H1 (cell line): ENCODE data around the gene GEMIN7. TPM values are rescaled to one million over a fixed set of nuclear protein-coding genes. Genes with fewer than 3 reads are reported as not detected.

Experiments
- CTCF ChIA-PET: fragments of 300-600 bp; sonication (Branson Sonifier 250); formaldehyde crosslinking; loops from one replicate; lab custom pipeline; 2021; ENCODE audit not compliant: partially characterized antibody; lab: Charles Lee
- POLR2A ChIA-PET: fragments of 300-600 bp; sonication (Branson Sonifier 250); formaldehyde crosslinking; loops from one replicate; lab custom pipeline; 2021; ENCODE audit warnings: inconsistent platforms; ENCODE audit not compliant: partially characterized antibody; lab: Charles Lee
- DNase-seq, 2 experiments: peaks; one replicate each; pipeline versions ENCODE4 v3.0.0 to v3.0.0-alpha.2; 2010 to 2022; ENCODE audit warnings: low spot score in 2 of 2, low read depth in 1 of 2, mixed read lengths in 1 of 2
- FAIRE-seq: peaks from 2 replicates; lab custom pipeline; 2011; peaks lifted over from hg19 to GRCh38; lab: Jason Lieb, UNC
- H2AFZ ChIP-seq: 2 replicates; pipeline ENCODE4 v1.8.1; 2012; ENCODE audit warnings: low read length, inconsistent platforms
- H2AK5ac ChIP-seq: 2 replicates; pipeline ENCODE4 v1.6.1; 2013; ENCODE audit warnings: low read depth, low read length
- H2BK120ac ChIP-seq: replicated peaks from 2 replicates; pipeline ENCODE3; 2013; ENCODE audit warnings: low read depth, low read length, inconsistent platforms
- H2BK12ac ChIP-seq: 2 replicates; pipeline ENCODE4 v1.6.1; 2013; ENCODE audit warnings: low read depth, low read length
- H2BK15ac ChIP-seq: 2 replicates; pipeline ENCODE4 v1.6.1; 2013; ENCODE audit warnings: low read length
- H2BK20ac ChIP-seq: 2 replicates; pipeline ENCODE4 v1.6.1; 2013; ENCODE audit warnings: low read length
- H2BK5ac ChIP-seq: 2 replicates; pipeline ENCODE4 v1.6.1; 2013; ENCODE audit warnings: low read depth, low read length
- H3K14ac ChIP-seq: 2 replicates; pipeline ENCODE4 v1.6.1; 2013; ENCODE audit warnings: inconsistent platforms; ENCODE audit not compliant: insufficient read length
- H3K18ac ChIP-seq: 2 replicates; pipeline ENCODE4 v1.6.1; 2013; ENCODE audit warnings: low read length; ENCODE audit errors: extremely low read depth
- H3K23ac ChIP-seq: 2 replicates; pipeline ENCODE4 v1.6.1; 2013; ENCODE audit warnings: inconsistent platforms; ENCODE audit not compliant: insufficient read length
- H3K23me2 ChIP-seq: 2 replicates; pipeline ENCODE4 v1.6.1; 2013; ENCODE audit warnings: low read depth, low read length
- H3K27ac ChIP-seq: 2 replicates; pipeline ENCODE4 v1.6.1; 2011; ENCODE audit warnings: low read depth, low read length, inconsistent platforms
- H3K27me3 ChIP-seq, 4 experiments: replicated peaks in 1 of 4; 1 replicate in 1 of 4; 2 replicates in 3 of 4; pipeline versions ENCODE4 v1.6.1 to v1.8.1; 2011 to 2013; ENCODE audit warnings: low read length in 3 of 4, mild to moderate bottlenecking in 3 of 4, inconsistent platforms in 2 of 4, mixed read lengths in 2 of 4, moderate library complexity in 1 of 4; ENCODE audit not compliant: control insufficient read depth in 3 of 4, insufficient read depth in 3 of 4; ENCODE audit errors: extremely low read depth in 1 of 4
- H3K36me3 ChIP-seq, 4 experiments: 2 replicates each; pipeline versions ENCODE4 v1.6.1 to v1.8.1; 2011 to 2013; ENCODE audit warnings: mild to moderate bottlenecking in 4 of 4, low read length in 3 of 4, moderate library complexity in 2 of 4, control low read depth in 1 of 4, inconsistent platforms in 1 of 4; ENCODE audit not compliant: insufficient read depth in 4 of 4, control insufficient read depth in 2 of 4
- H3K4ac ChIP-seq: replicated peaks from 2 replicates; pipeline ENCODE3; 2013; ENCODE audit warnings: low read length, low read depth, mixed read lengths, inconsistent platforms; ENCODE audit not compliant: insufficient read length
- H3K4me1 ChIP-seq, 4 experiments: replicated peaks in 1 of 4; 1 replicate in 1 of 4; 2 replicates in 3 of 4; pipeline versions ENCODE4 v1.6.1 to v1.8.1; 2011 to 2013; ENCODE audit warnings: low read length in 3 of 4, inconsistent platforms in 2 of 4, mixed read lengths in 1 of 4; ENCODE audit not compliant: insufficient read depth in 4 of 4, control insufficient read depth in 3 of 4
- H3K4me2 ChIP-seq, 2 experiments: 2 replicates each; pipeline versions ENCODE4 v1.6.1 to v1.8.1; 2011 to 2013; ENCODE audit warnings: low read depth in 2 of 2, low read length in 2 of 2, control low read depth in 1 of 2, inconsistent platforms in 1 of 2, mild to moderate bottlenecking in 1 of 2; ENCODE audit not compliant: insufficient read depth in 1 of 2
- H3K4me3 ChIP-seq, 4 experiments: fragments of 200-600, 300-600 bp in 1 of 4; sonication (generic), shearing (Covaris generic), sonication (Bioruptor Twin) in 1 of 4; 2 replicates each; pipeline versions ENCODE4 v1.5.1 to v1.8.1; 2011 to 2016; ENCODE audit warnings: low read length in 4 of 4, low read depth in 3 of 4, control low read depth in 2 of 4, inconsistent platforms in 2 of 4, mild to moderate bottlenecking in 2 of 4, mixed read lengths in 1 of 4, moderate library complexity in 1 of 4; ENCODE audit not compliant: insufficient read depth in 2 of 4; ENCODE audit errors: extremely low read depth in 1 of 4
- H3K56ac ChIP-seq: replicated peaks from 2 replicates; pipeline ENCODE3; 2013; ENCODE audit warnings: low read depth, mild to moderate bottlenecking, mixed read lengths, low read length, inconsistent platforms; ENCODE audit not compliant: insufficient read length
- H3K79me1 ChIP-seq: 2 replicates; pipeline ENCODE4 v1.6.1; 2013; ENCODE audit warnings: low read depth, low read length, control low read depth
- H3K79me2 ChIP-seq, 2 experiments: 2 replicates each; pipeline versions ENCODE4 v1.6.1 to v1.8.1; 2012 to 2013; ENCODE audit warnings: low read length in 2 of 2, mild to moderate bottlenecking in 2 of 2, inconsistent platforms in 1 of 2; ENCODE audit not compliant: insufficient read depth in 2 of 2, control insufficient read depth in 1 of 2
- H3K9ac ChIP-seq, 4 experiments: replicated peaks in 1 of 4; 1 replicate in 1 of 4; 2 replicates in 3 of 4; pipeline versions ENCODE4 v1.6.1 to v1.8.1; 2011 to 2013; ENCODE audit warnings: low read depth in 3 of 4, low read length in 3 of 4, control low read depth in 2 of 4, mild to moderate bottlenecking in 2 of 4, moderate library complexity in 2 of 4, inconsistent platforms in 1 of 4; ENCODE audit errors: extremely low read depth in 1 of 4
- H3K9me3 ChIP-seq, 2 experiments: 2 replicates each; pipeline versions ENCODE4 v1.6.1 to v1.8.1; 2012 to 2013; ENCODE audit warnings: mild to moderate bottlenecking in 2 of 2, moderate library complexity in 2 of 2, control low read depth in 1 of 2, inconsistent platforms in 1 of 2, low read depth in 1 of 2, low read length in 1 of 2, mixed read lengths in 1 of 2; ENCODE audit not compliant: insufficient read depth in 2 of 2
- H4K20me1 ChIP-seq, 2 experiments: replicated peaks in 1 of 2; 2 replicates each; pipeline versions ENCODE3 to v1.8.1; 2011 to 2013; ENCODE audit warnings: inconsistent platforms in 2 of 2, low read length in 2 of 2, mild to moderate bottlenecking in 1 of 2; ENCODE audit not compliant: insufficient read depth in 2 of 2, control insufficient read depth in 1 of 2
- H4K5ac ChIP-seq: 2 replicates; pipeline ENCODE4 v1.6.1; 2013; ENCODE audit warnings: low read length, low read depth, mixed read lengths, inconsistent platforms; ENCODE audit not compliant: insufficient read length
- H4K8ac ChIP-seq: 2 replicates; pipeline ENCODE4 v1.8.0; 2013; ENCODE audit warnings: mild to moderate bottlenecking, moderate library complexity, low read length, inconsistent platforms; ENCODE audit not compliant: insufficient read depth; ENCODE audit errors: extremely low read depth
- H4K91ac ChIP-seq: replicated peaks from 2 replicates; pipeline ENCODE3; 2013; ENCODE audit warnings: low read length, mixed read lengths, inconsistent platforms; ENCODE audit not compliant: insufficient read length
- BACH1 ChIP-seq: IDR thresholded peaks from 2 replicates; pipeline ENCODE4 v1.6.1; 2012; ENCODE audit warnings: low read length, improper control_type of control experiment
- CEBPB ChIP-seq: IDR thresholded peaks from 2 replicates; pipeline ENCODE4 v1.6.1; 2012; ENCODE audit warnings: low read depth, low read length
- JUND ChIP-seq: IDR thresholded peaks from 2 replicates; pipeline ENCODE4 v1.6.1; 2011; ENCODE audit warnings: mild to moderate bottlenecking, improper control_type of control experiment, low read length
- KDM1A ChIP-seq: fragments of 200-600, 300-600 bp; sonication (generic); IDR thresholded peaks from 2 replicates; pipeline ENCODE4 v1.7.1; 2016; ENCODE audit warnings: mild to moderate bottlenecking, low read length, borderline replicate concordance
- KDM5A ChIP-seq: fragments of 200-600 bp; IDR thresholded peaks from 2 replicates; pipeline ENCODE4 v1.7.1; 2012; ENCODE audit warnings: mild to moderate bottlenecking, low read length, inconsistent platforms, mixed read lengths
- RNF2 ChIP-seq: fragments of 200-900, 300-1000 bp; sonication (generic); IDR thresholded peaks from 2 replicates; pipeline ENCODE4 v1.7.1; 2016; ENCODE audit warnings: borderline replicate concordance, low read depth, mild to moderate bottlenecking, antibody characterized with exemption, low read length; ENCODE audit not compliant: poor library complexity, severe bottlenecking; ENCODE audit errors: missing control alignments
- RXRA ChIP-seq: IDR thresholded peaks from 2 replicates; pipeline ENCODE4 v1.6.1; 2011; ENCODE audit warnings: low read depth, mild to moderate bottlenecking, low read length, moderate library complexity; ENCODE audit not compliant: insufficient read depth
- SIN3A ChIP-seq, 2 experiments: IDR thresholded peaks in 1 of 2; conservative IDR thresholded peaks in 1 of 2; 2 replicates each; pipeline ENCODE4 v1.6.1; 2011 to 2012; ENCODE audit warnings: low read length in 2 of 2, improper control_type of control experiment in 1 of 2, low read depth in 1 of 2, mild to moderate bottlenecking in 1 of 2
- SP1 ChIP-seq: IDR thresholded peaks from 2 replicates; pipeline ENCODE4 v1.6.1; 2011; ENCODE audit warnings: low read depth, low read length
- SRF ChIP-seq: IDR thresholded peaks from 2 replicates; pipeline ENCODE4 v1.6.1; 2011; ENCODE audit warnings: mild to moderate bottlenecking, low read depth, low read length, moderate library complexity
- TAF1 ChIP-seq: IDR thresholded peaks from 2 replicates; pipeline ENCODE4 v1.6.1; 2011; ENCODE audit warnings: mild to moderate bottlenecking, low read depth, low read length
- TCF12 ChIP-seq: IDR thresholded peaks from 2 replicates; pipeline ENCODE4 v1.6.1; 2011; ENCODE audit warnings: low read depth, mild to moderate bottlenecking, low read length
- TEAD4 ChIP-seq: IDR thresholded peaks from 2 replicates; pipeline ENCODE4 v1.6.1; 2012; ENCODE audit warnings: low read depth, low read length, inconsistent platforms, mixed read lengths
- WGBS, 2 experiments: shearing (Covaris generic) in 1 of 2; methylation state at CpG; one replicate each; pipeline versions ENCODE4 v1.1.6 to v1.1.7; 2013 to 2015; ENCODE audit warnings: low lambda C conversion rate in 2 of 2, mixed read lengths in 2 of 2, inconsistent platforms in 1 of 2, low coverage in 1 of 2, missing lambda C conversion rate in 1 of 2; ENCODE audit not compliant: insufficient replicate concordance in 2 of 2, insufficient coverage in 1 of 2, insufficient read length in 1 of 2; ENCODE audit errors: extremely low coverage in 1 of 2, missing lambda C conversion rate in 1 of 2; 5-methylcytosine and 5-hydroxymethylcytosine counted together
- polyA plus RNA-seq, 7 experiments: library from polyadenylated mRNA; depleted of rRNA in 3 of 7; stranded (reverse) in 5 of 7; unstranded in 2 of 7; fragments of >200 nt in 5 of 7; fragments of 200-250 nt in 2 of 7; gene quantifications; 1 replicate in 5 of 7; 2 replicates in 1 of 7; 4 replicates in 1 of 7; pipeline versions ENCODE4 v1.2.1 to v1.2.3, GENCODE V29; 2011 to 2013; ENCODE audit warnings: missing spikeins in 2 of 7, mixed read lengths in 2 of 7
- total RNA-seq: library from RNA; stranded (reverse); fragmentation: NEBNext Ultra II Directional; extraction: Animal tissue kit (Norgen Biotek cat#: 25700); gene quantifications from 2 replicates; pipeline ENCODE4 v1.2.1, GENCODE V29; 2021

Gene GEMIN7
- total and polyA plus RNA-seq, 2 of the 8 experiments (the other 6 are each of a cell fraction or from before 2014, with no cell fraction given) = 48.0 to 91.6 TPM

DNA sequence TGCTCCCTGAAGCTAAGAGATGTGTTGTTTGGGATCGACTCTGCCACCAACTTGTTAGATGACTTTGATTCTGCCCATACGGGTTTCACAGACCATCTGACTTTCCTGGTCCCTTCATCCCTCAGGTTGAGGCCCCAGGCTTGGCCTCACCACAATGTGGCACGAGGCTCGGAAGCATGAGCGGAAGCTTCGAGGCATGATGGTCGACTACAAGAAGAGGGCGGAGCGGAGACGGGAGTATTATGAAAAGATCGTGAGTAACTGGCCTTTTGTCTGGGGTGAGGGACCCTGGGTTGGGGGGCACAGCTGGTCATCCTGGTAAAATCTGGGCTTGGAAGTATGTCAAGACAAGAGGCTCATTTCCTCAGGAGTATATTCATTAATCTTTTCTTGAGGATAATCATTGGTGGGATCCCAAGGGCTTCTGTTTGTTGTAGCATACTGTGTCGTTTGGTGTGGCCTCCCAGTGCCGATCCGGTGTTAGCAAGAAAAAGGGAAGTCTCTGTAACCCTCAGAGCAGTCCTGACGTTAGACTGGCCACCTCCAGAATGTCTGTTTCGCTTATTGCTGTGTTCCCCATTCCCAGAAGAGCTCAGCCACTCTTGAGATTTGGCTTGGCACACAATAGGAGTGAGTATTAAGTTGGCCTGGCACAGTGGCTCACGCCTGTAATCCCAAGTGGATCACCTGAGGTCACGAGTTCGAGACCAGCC, 38.8 kb upstream of the GEMIN7 start:
- Histone ChIP-seq H3K23me2 (peaks cover 2% of the 10 kb centered on the region), H3K23ac (no peak overlapping the region), H2BK12ac (no peak overlapping the region), H3K27ac (no peak overlapping the region), H3K27me3 (no peaks in the 10 kb centered on the region), H3K4me2 (peak overlapping the region; percentile 85 to 89), H2BK120ac (no peak overlapping the region), H3K79me2 (peaks cover 10 to 34% of the 10 kb centered on the region in 2 experiments), H2AFZ (no peak overlapping the region), H2AK5ac (no peak overlapping the region), H2BK5ac (no peak overlapping the region), H4K5ac (no peak overlapping the region), H3K18ac (no peak overlapping the region), H4K91ac (no peak overlapping the region), H2BK20ac (no peak overlapping the region), H4K20me1 (peaks cover 10 to 16% of the 10 kb centered on the region in 2 experiments), H4K8ac (no peak overlapping the region), H2BK15ac (no peak overlapping the region), H3K36me3 (peaks cover 8 to 48% (median 29%) of the 10 kb centered on the region in 4 experiments), H3K4me1 (peaks cover 0 to 7% (median 4%) of the 10 kb centered on the region in 4 experiments; a peak in 6 of 7 replicates), H3K9ac (peak overlapping the region in 1 of 4 experiments; percentile 21; a peak in 1 of 7 replicates), H3K56ac (no peak overlapping the region), H3K9me3 (no peaks in the 10 kb centered on the region), H3K4me3 (peak overlapping the region; percentile 85 to 95 (median 94); a peak in 6 of 8 replicates), H3K79me1 (peaks cover 14% of the 10 kb centered on the region), H3K4ac (no peak overlapping the region), H3K14ac (no peak overlapping the region)
- WGBS, 2 experiments = 86% methylated on average over 17 of the region's 19 CpGs; no CpG with 5 or more reads in 1 of the 2 experiments
- ChIA-PET CTCF (interaction anchor here (1.1 to 9.7 kb wide), 6 partner anchors 11 to 50 kb away, joined by 3 to 85 read pairs (median 4); no protein-coding TSS in a partner anchor), POLR2A (interaction anchor here (0.9 to 2.2 kb wide), 10 partner anchors 9 to 141 kb away, joined by 3 to 11 read pairs (median 4); partner anchors contain the start of genes APOE and PPP1R37)
- DNase-seq (no peak), FAIRE-seq (no peak)
- TF ChIP-seq TEAD4 (no peak), SP1 (no peak), SIN3A (conservative IDR thresholded peaks at IDR 0.05 in 1 of 2, IDR thresholded peaks at IDR 0.05 in 1 of 2; ENCODE audit: low read depth in 1 of 2, low read length in 2 of 2) (no peak), KDM5A (no peak), JUND (no peak), BACH1 (no peak), TCF12 (no peak), RXRA (no peak), KDM1A (no peak), CEBPB (no peak), RNF2 (no peak), SRF (no peak), TAF1 (no peak)
